Measurements from ENCODE around the gene ICE2.

Gene ICE2

GRCh38 chr15:60371175-60372051 lies 107.5 kb downstream of the ICE2 start:
- DNase-seq (ENCODE audit: low spot score): no peak

- DNase-seq (ENCODE audit: low spot score): no peak
These were observed 108.1 kb downstream of the ICE2 start for GRCh38 chr15:60370869-60371136.

GRCh38 chr15:60370105-60370868 lies 108.7 kb downstream of the ICE2 start:
- no peak for DNase-seq (ENCODE audit: low spot score)

- DNase-seq (ENCODE audit: low spot score): no peak
These were observed 109.2 kb downstream of the ICE2 start for GRCh38 chr15:60369696-60370095.

All from CD4-positive, alpha-beta T cell treated with Interleukin-6 at 100 ng/mL for 8 hours (primary cell).